ENCODE results near the gene FAM118A. TPM values are rescaled to one million over a fixed set of nuclear protein-coding genes. Genes with fewer than 3 reads are reported as not detected.
"Not testable (repeated sequence)": the region's sequence is repeated elsewhere in the genome, so short reads cannot be mapped to it uniquely, and the experiment has no call there.

Gene FAM118A
- total RNA-seq, 5 donors from 2014 or later (not counting 1 experiment from before 2014, with no cell fraction given): 53.5 to 394 (median 154) TPM

DNA sequence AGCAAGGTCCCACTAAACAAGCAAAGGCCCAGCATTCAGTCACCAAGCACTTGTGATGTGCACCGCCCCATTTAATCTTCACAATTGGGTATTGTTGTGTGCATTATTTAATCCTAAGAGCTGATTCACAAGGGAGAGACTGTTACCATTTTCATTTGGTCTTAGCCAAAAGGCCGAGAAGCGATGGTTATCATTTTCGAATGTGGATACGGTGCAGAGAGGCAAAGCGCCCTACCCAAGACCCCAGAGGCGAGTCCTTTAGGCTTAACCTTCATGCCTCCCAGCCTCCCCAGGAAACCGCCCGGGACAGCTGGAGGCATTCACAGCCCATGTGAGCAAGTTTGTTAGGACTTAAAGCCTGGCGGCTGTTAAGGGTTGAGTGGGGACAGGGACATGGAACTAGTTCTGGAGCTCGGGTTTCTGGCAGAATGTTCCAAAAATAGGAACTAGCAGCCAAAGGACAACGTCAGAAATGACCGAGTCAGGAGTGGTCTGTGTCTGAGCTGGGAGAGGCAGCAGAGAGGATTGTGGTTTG lies 38.0 kb upstream of the FAM118A start:
- POLR2A ChIA-PET: no interaction called here
- Histone ChIP-seq H3K27ac (ENCODE audit: low read length) (no peak overlapping the region), H3K36me3 (ENCODE audit: control insufficient read depth in 2 of 2, extremely low read depth in 1 of 2, insufficient read depth in 1 of 2, low read length in 1 of 2) (no peaks in the 10 kb centered on the region), H3K9me3 (no peaks in the 10 kb centered on the region), H3K4me3 (ENCODE audit: control insufficient read depth in 1 of 2, extremely low read depth in 1 of 2, low read length in 1 of 2) (no peak overlapping the region), H3K27me3 (replicated peaks in 1 of 2; ENCODE audit: control insufficient read depth in 2 of 2, extremely low read depth in 1 of 2, insufficient read depth in 2 of 2, low read length in 1 of 2) (peaks cover 0 to 49% of the 10 kb centered on the region in 2 experiments), H3K4me1 (ENCODE audit: control insufficient read depth in 1 of 2, extremely low read depth in 1 of 2, insufficient read depth in 2 of 2, low read length in 2 of 2) (peaks cover 4 to 17% of the 10 kb centered on the region in 2 experiments)
- Mint-ChIP-seq H3K27ac (peak overlapping the region in 1 of 2 donors; percentile 4), H3K9me3 (no peaks in the 10 kb centered on the region), H3K4me3 (no peak overlapping the region), H3K36me3 (no peaks in the 10 kb centered on the region), H3K27me3 (peaks cover 3% of the 10 kb centered on the region in 2 donors), H3K4me1 (peaks cover 10 to 15% (median 12%) of the 10 kb centered on the region in 3 donors)
- 70% methylated on average over 5 of the region's 13 CpGs for WGBS (ENCODE audit: insufficient coverage)
- no peak for ATAC-seq (replicated peaks in 1 of 4)
- no peak for DNase-seq
- CTCF ChIA-PET: interaction anchor here (0.6 to 0.9 kb wide), 4 partner anchors 10 to 153 kb away, joined by 3 to 9 read pairs (median 4); no protein-coding TSS in a partner anchor

DNA sequence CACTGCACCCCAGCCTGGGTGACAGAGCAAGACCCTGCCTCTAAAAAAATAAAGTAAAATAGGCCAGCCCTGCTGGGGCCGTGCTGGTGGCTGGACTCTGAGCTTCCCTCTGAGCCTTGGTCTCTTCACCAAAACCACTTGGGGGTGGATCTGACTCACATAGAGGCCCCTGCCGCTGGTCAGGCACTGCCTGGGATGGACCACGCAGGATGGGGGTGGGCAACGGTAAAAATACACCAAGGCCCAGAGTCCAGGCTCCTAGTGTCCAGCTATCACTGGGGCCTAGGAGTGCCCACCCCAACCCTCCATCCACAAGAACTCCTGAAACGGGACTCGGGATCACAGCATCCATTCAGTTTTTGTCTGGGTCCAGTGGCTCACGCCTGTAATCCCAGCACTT lies 37.2 kb upstream of the FAM118A start:
- Histone ChIP-seq H3K36me3 (ENCODE audit: control insufficient read depth in 2 of 2, extremely low read depth in 1 of 2, insufficient read depth in 1 of 2, low read length in 1 of 2) (no peaks in the 10 kb centered on the region), H3K4me3 (ENCODE audit: control insufficient read depth in 1 of 2, extremely low read depth in 1 of 2, low read length in 1 of 2) (no peak overlapping the region), H3K27me3 (replicated peaks in 1 of 2; ENCODE audit: control insufficient read depth in 2 of 2, extremely low read depth in 1 of 2, insufficient read depth in 2 of 2, low read length in 1 of 2) (peaks cover 0 to 49% of the 10 kb centered on the region in 2 experiments), H3K27ac (ENCODE audit: low read length) (no peak overlapping the region), H3K9me3 (no peaks in the 10 kb centered on the region), H3K4me1 (ENCODE audit: control insufficient read depth in 1 of 2, extremely low read depth in 1 of 2, insufficient read depth in 2 of 2, low read length in 2 of 2) (peaks cover 4 to 17% of the 10 kb centered on the region in 2 experiments)
- ATAC-seq (replicated peaks in 1 of 4) (no peak), DNase-seq (no peak)
- H3K4me3 Mint-ChIP-seq: no peak overlapping the region
- no peaks in the 10 kb centered on the region for H3K9me3 Mint-ChIP-seq
- H3K27ac Mint-ChIP-seq: no peak overlapping the region
- WGBS (ENCODE audit: insufficient coverage): 89% methylated on average over 7 of the region's 7 CpGs
- no peaks in the 10 kb centered on the region for H3K36me3 Mint-ChIP-seq
- ChIA-PET CTCF (interaction anchor here (0.8 to 0.9 kb wide), 2 partner anchors 152 to 165 kb away, joined by 3 to 9 read pairs; no protein-coding TSS in a partner anchor), POLR2A (no interaction called here)
- peaks cover 3% of the 10 kb centered on the region in 2 donors for H3K27me3 Mint-ChIP-seq
- peaks cover 10 to 15% (median 12%) of the 10 kb centered on the region in 3 donors for H3K4me1 Mint-ChIP-seq

DNA sequence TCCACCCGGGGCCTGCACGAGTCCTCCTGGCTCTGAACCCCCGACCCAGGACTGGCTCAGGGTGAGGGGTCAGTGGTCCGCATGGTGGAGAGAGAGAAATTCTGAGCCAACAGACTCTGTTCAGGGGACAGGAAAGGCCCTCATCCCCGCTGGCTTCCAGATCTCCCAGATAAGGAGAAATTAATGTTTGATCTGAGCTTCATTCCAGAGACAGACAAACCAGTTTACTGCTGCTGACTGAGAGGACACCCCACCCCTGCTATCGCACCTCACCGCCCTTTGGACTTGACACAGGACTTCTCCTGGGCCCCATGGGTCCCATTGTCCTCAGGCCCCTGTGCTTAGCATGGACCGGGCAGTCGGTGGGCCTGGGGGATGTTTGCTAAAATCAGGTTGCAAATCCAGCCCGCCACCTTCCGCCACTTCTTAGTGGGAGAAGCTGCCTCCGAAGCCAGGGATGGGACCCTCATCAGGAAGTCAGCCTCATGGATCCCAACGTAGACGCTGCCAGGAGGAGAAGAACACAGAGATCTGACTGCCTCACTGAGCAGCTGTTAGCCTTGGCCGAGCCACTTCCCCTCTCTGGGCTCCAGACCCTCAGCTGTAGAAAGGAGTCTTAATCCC lies 36.2 kb upstream of the FAM118A start:
- DNase-seq (no peak), ATAC-seq (replicated peaks in 1 of 4) (no peak)
- Mint-ChIP-seq H3K4me1 (peaks cover 10 to 14% (median 14%) of the 10 kb centered on the region in 3 donors), H3K4me3 (no peak overlapping the region), H3K9me3 (no peaks in the 10 kb centered on the region), H3K27me3 (peaks cover 3% of the 10 kb centered on the region in 2 donors), H3K27ac (no peak overlapping the region), H3K36me3 (no peaks in the 10 kb centered on the region)
- H3K4me1 ChIP-seq (ENCODE audit: control insufficient read depth in 1 of 2, extremely low read depth in 1 of 2, insufficient read depth in 2 of 2, low read length in 2 of 2): peaks cover 4 to 11% of the 10 kb centered on the region in 2 experiments
- no peak overlapping the region for H3K4me3 ChIP-seq (ENCODE audit: control insufficient read depth in 1 of 2, extremely low read depth in 1 of 2, low read length in 1 of 2)
- H3K9me3 ChIP-seq: no peaks in the 10 kb centered on the region
- 89% methylated on average over 15 of the region's 15 CpGs for WGBS (ENCODE audit: insufficient coverage)
- CTCF ChIA-PET: no interaction called here
- H3K27me3 ChIP-seq (replicated peaks in 1 of 2; ENCODE audit: control insufficient read depth in 2 of 2, extremely low read depth in 1 of 2, insufficient read depth in 2 of 2, low read length in 1 of 2): peaks cover 0 to 40% of the 10 kb centered on the region in 2 experiments
- H3K27ac ChIP-seq (ENCODE audit: low read length): no peak overlapping the region
- no peaks in the 10 kb centered on the region for H3K36me3 ChIP-seq (ENCODE audit: control insufficient read depth in 2 of 2, extremely low read depth in 1 of 2, insufficient read depth in 1 of 2, low read length in 1 of 2)
- POLR2A ChIA-PET: no interaction called here

DNA sequence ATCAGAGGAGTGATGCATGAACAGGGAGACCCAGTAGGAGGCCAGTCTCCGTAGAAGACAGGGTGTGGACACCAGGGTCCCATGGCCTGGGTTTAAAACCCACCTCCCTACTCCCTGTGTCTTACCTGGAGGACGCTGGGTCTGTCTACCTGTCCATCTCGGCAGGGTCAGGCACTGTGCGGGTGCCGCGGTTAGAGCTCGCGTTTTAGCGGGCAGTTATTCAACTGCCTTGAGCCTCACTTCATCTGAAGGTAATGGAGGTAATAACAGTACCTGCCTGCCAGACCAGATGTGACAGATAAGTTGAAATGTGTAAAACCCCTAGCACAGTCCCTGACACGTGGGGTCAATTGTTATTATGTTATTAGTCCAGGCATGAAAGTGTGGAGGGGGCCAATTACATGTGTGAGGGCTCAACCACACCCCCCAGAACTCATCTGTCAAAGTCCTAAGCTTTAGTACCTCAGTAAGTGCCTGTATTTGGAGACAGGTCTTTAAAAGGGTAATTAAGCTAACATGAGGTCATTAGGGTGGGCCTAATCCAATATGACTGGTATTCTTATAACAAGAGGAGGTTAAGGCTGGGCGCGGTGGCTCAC lies 33.1 kb upstream of the FAM118A start:
- Histone ChIP-seq H3K9me3 (no peaks in the 10 kb centered on the region), H3K27me3 (replicated peaks in 1 of 2; ENCODE audit: control insufficient read depth in 2 of 2, extremely low read depth in 1 of 2, insufficient read depth in 2 of 2, low read length in 1 of 2) (peaks cover 0 to 20% of the 10 kb centered on the region in 2 experiments), H3K36me3 (ENCODE audit: control insufficient read depth in 2 of 2, extremely low read depth in 1 of 2, insufficient read depth in 1 of 2, low read length in 1 of 2) (no peaks in the 10 kb centered on the region), H3K4me3 (ENCODE audit: control insufficient read depth in 1 of 2, extremely low read depth in 1 of 2, low read length in 1 of 2) (no peak overlapping the region), H3K4me1 (ENCODE audit: control insufficient read depth in 1 of 2, extremely low read depth in 1 of 2, insufficient read depth in 2 of 2, low read length in 2 of 2) (peaks cover 0 to 3% of the 10 kb centered on the region in 2 experiments), H3K27ac (ENCODE audit: low read length) (no peak overlapping the region)
- DNase-seq (no peak), ATAC-seq (replicated peaks in 1 of 4) (no peak)
- no peaks in the 10 kb centered on the region for H3K9me3 Mint-ChIP-seq
- H3K4me1 Mint-ChIP-seq: peaks cover 0 to 12% (median 11%) of the 10 kb centered on the region in 3 donors
- ChIA-PET POLR2A (no interaction called here), CTCF (no interaction called here)
- no peak overlapping the region for H3K27ac Mint-ChIP-seq
- no peak overlapping the region for H3K4me3 Mint-ChIP-seq
- H3K27me3 Mint-ChIP-seq: no peaks in the 10 kb centered on the region
- no peaks in the 10 kb centered on the region for H3K36me3 Mint-ChIP-seq
- WGBS (ENCODE audit: insufficient coverage): 81% methylated on average over 8 of the region's 12 CpGs

DNA sequence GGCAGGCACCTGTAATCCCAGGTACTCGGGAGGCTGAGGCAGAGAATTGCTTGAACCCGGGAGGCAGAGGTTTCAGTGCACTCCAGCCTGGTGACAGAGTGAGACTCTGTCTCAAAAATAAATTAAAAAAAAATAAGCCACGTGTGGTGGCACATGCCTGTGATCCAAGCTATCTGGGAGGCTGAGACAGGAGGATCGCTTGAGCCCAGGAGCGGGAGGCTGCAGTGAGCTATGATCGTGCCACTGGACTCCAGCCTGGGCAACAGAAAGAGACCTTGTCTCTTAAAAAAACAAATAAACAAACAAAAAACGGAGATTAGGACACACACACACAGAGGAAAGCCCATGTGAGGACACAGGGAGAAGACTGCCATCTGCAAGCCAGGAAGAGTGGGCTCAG lies 32.0 kb upstream of the FAM118A start:
- H3K4me1 Mint-ChIP-seq: peaks cover 0 to 12% (median 11%) of the 10 kb centered on the region in 3 donors
- H3K36me3 ChIP-seq (ENCODE audit: control insufficient read depth in 2 of 2, extremely low read depth in 1 of 2, insufficient read depth in 1 of 2, low read length in 1 of 2); CTCF ChIA-PET; H3K4me3 Mint-ChIP-seq; H3K9me3 Mint-ChIP-seq; H3K4me3 ChIP-seq (ENCODE audit: control insufficient read depth in 1 of 2, extremely low read depth in 1 of 2, low read length in 1 of 2); H3K4me1 ChIP-seq (ENCODE audit: control insufficient read depth in 1 of 2, extremely low read depth in 1 of 2, insufficient read depth in 2 of 2, low read length in 2 of 2); H3K27me3 Mint-ChIP-seq; H3K9me3 ChIP-seq; DNase-seq; H3K36me3 Mint-ChIP-seq; ATAC-seq (replicated peaks in 1 of 4); H3K27ac Mint-ChIP-seq; H3K27ac ChIP-seq (ENCODE audit: low read length): not testable (repeated sequence)
- H3K27me3 ChIP-seq (replicated peaks in 1 of 2; ENCODE audit: control insufficient read depth in 2 of 2, extremely low read depth in 1 of 2, insufficient read depth in 2 of 2, low read length in 1 of 2): peaks cover 0 to 20% of the 10 kb centered on the region in 2 experiments
- WGBS (ENCODE audit: insufficient coverage): 79% methylated on average over 4 of the region's 7 CpGs
- POLR2A ChIA-PET: interaction anchor here in 1 of 2 donors (0.6 kb wide), 1 partner anchor 9 kb away, joined by 3 read pairs; no protein-coding TSS in a partner anchor

DNA sequence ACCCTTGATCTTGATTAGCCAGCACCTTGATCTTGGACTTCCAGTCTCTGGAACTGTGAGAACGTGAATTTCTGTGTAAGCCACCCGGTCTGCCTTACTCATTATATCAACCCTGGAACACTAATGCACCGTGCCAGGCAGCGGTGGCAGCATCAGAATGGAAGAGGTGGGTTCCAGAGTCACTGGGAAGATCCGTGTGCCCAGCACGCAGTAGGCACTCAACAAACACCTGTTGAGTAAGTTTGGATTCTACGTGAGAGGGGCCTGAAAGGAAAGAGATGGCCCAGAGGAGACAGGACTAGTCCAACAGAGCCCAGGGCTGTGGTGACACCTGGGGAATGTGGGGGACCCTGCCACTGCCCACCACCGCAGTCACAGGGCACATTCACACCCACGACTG lies 31.6 kb upstream of the FAM118A start:
- H3K4me3 Mint-ChIP-seq: no peak overlapping the region
- Histone ChIP-seq H3K36me3 (ENCODE audit: control insufficient read depth in 2 of 2, extremely low read depth in 1 of 2, insufficient read depth in 1 of 2, low read length in 1 of 2) (no peaks in the 10 kb centered on the region), H3K4me1 (ENCODE audit: control insufficient read depth in 1 of 2, extremely low read depth in 1 of 2, insufficient read depth in 2 of 2, low read length in 2 of 2) (peaks cover 0 to 3% of the 10 kb centered on the region in 2 experiments), H3K27ac (ENCODE audit: low read length) (no peak overlapping the region), H3K4me3 (ENCODE audit: control insufficient read depth in 1 of 2, extremely low read depth in 1 of 2, low read length in 1 of 2) (no peak overlapping the region), H3K27me3 (replicated peaks in 1 of 2; ENCODE audit: control insufficient read depth in 2 of 2, extremely low read depth in 1 of 2, insufficient read depth in 2 of 2, low read length in 1 of 2) (peaks cover 0 to 24% of the 10 kb centered on the region in 2 experiments), H3K9me3 (no peaks in the 10 kb centered on the region)
- H3K4me1 Mint-ChIP-seq: peaks cover 0 to 12% (median 11%) of the 10 kb centered on the region in 3 donors
- ChIA-PET POLR2A (interaction anchor here in 1 of 2 donors (0.6 kb wide), 1 partner anchor 8 kb away, joined by 3 read pairs; no protein-coding TSS in a partner anchor), CTCF (no interaction called here)
- no peak for ATAC-seq (replicated peaks in 1 of 4)
- 80% methylated on average over 2 of the region's 9 CpGs for WGBS (ENCODE audit: insufficient coverage)
- DNase-seq: no peak
- H3K9me3 Mint-ChIP-seq: no peaks in the 10 kb centered on the region
- no peak overlapping the region for H3K27ac Mint-ChIP-seq
- H3K27me3 Mint-ChIP-seq: peaks cover 0 to 6% of the 10 kb centered on the region in 2 donors
- no peaks in the 10 kb centered on the region for H3K36me3 Mint-ChIP-seq
